Measurements from ENCODE around the gene C1QL2.

The C1QL2 gene

GRCh38 chr2:119112770-119113488 lies 45.6 kb downstream of the C1QL2 start:
- no peak for TF ChIP-seq POLR2A (IDR thresholded peaks at IDR 0.05; ENCODE audit: low read depth, low read length)
- TF ChIP-seq POLR2AphosphoS5 (IDR thresholded peaks at IDR 0.05; ENCODE audit: low read depth, low read length), result no peak
- no peak for FAIRE-seq
- no peak for DNase-seq (ENCODE audit: insufficient read length)

DNA sequence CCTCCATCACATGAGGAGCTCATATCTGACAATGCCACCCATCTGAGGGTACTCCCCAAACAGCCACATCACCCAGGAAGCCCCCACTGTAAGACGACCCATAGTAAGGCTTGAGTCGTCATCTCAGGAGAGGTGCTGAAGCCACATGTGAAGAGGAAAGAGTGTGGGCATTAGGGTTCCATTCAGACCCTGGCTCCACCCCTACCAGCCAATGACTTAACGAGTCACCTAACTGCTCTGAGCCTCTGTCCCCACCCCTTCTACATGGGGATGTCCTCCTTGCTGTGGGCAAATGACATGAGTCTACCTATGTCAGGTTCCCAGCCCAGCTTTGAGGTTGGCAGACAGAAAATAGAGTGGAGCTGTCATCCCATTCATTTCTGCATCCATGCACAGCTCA lies 46.3 kb downstream of the C1QL2 start:
- TF ChIP-seq POLR2AphosphoS5 (IDR thresholded peaks at IDR 0.05; ENCODE audit: low read depth, low read length) (no peak), TAF1 (IDR thresholded peaks at IDR 0.05; ENCODE audit: borderline replicate concordance, low read depth, low read length) (no peak), POLR2A (IDR thresholded peaks at IDR 0.05; ENCODE audit: low read depth, low read length) (no peak)
- FAIRE-seq, result no peak

GRCh38 chr2:119111115-119111975 lies 47.2 kb downstream of the C1QL2 start:
- DNase-seq (ENCODE audit: insufficient read length), result no peak
- no peak for FAIRE-seq
- TF ChIP-seq TAF1 (IDR thresholded peaks at IDR 0.05; ENCODE audit: borderline replicate concordance, low read depth, low read length) (no peak), POLR2AphosphoS5 (IDR thresholded peaks at IDR 0.05; ENCODE audit: low read depth, low read length) (no peak), POLR2A (IDR thresholded peaks at IDR 0.05; ENCODE audit: low read depth, low read length) (no peak)

More for the DNA sequence above, 46.3 kb downstream of the C1QL2 start:
- no peak for DNase-seq (ENCODE audit: insufficient read length)

- DNase-seq (ENCODE audit: insufficient read length), result no peak
- TF ChIP-seq TAF1 (IDR thresholded peaks at IDR 0.05; ENCODE audit: borderline replicate concordance, low read depth, low read length) (no peak), POLR2A (IDR thresholded peaks at IDR 0.05; ENCODE audit: low read depth, low read length) (no peak), POLR2AphosphoS5 (IDR thresholded peaks at IDR 0.05; ENCODE audit: low read depth, low read length) (no peak)
- FAIRE-seq, result no peak
These were observed 48.7 kb downstream of the C1QL2 start for GRCh38 chr2:119109866-119110265.

DNA sequence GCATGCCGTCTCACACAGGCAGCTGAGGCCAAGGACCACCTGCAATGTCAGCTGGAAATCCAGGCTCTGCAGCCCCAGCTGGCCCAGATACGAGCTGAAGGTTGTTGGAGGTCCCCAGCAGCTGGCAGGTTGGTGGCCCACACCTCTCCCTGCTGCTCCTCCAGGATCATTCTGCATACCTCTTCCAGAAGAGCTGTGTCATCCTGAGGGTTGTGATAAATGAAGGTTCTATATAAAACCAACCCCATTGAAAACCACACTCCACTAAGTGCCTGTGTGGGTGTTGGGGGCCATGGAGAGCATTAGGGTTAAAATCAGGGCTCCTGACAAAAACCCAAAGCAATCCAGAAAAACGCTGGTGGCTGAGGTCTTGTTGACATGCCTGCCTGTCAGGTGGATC lies 50.4 kb downstream of the C1QL2 start:
- no peak for TF ChIP-seq POLR2A (IDR thresholded peaks at IDR 0.05; ENCODE audit: low read depth, low read length)
- no peak for TF ChIP-seq POLR2AphosphoS5 (IDR thresholded peaks at IDR 0.05; ENCODE audit: low read depth, low read length)
- TF ChIP-seq TAF1 (IDR thresholded peaks at IDR 0.05; ENCODE audit: borderline replicate concordance, low read depth, low read length), result no peak
- no peak for DNase-seq (ENCODE audit: insufficient read length)
- FAIRE-seq, result no peak

DNA sequence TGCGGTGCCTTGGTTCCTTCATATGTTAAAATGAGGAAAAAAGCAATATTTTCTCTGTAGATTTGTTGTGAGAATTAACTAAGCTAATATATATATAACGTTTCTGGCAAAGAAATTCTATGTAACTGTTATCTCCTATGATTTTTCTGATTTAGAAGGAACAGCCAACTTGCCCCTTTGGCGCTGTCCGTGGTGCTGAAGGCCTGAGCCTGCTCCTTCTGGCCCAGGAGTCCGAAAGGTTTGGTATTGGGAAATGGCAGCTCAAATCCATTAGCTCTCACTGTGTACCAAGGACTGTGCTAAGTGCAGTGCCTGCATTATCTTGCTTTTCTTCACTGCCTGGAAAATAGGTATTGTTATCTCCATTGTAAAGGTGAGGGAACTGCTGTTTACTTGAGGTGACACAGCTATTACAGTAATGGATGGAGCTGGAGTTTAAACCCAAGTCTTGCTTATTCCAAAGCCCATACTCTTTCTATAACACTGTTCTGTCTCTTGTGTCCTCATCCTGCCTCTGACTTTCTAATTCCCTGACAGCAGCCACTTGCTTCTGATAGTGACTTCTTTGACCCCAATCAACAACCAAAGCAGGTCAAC lies 52.2 kb downstream of the C1QL2 start:
- TF ChIP-seq TAF1 (IDR thresholded peaks at IDR 0.05; ENCODE audit: borderline replicate concordance, low read depth, low read length), result no peak
- TF ChIP-seq POLR2AphosphoS5 (IDR thresholded peaks at IDR 0.05; ENCODE audit: low read depth, low read length), result no peak
- no peak for TF ChIP-seq POLR2A (IDR thresholded peaks at IDR 0.05; ENCODE audit: low read depth, low read length)
- FAIRE-seq, result no peak
- DNase-seq (ENCODE audit: insufficient read length), result no peak

Data from GM12892 (cell line).